ENCODE data around the gene UBE2H. TPM values are rescaled to one million over a fixed set of nuclear protein-coding genes. Genes with fewer than 3 reads are reported as not detected.
A peak's percentile ranks its signal among the peaks of the same experiment; 100 is the strongest.

The UBE2H gene
- total RNA-seq, 1 donor, result 59.5 TPM

- DNase-seq (ENCODE audit: low read depth), result peak; percentile 37
- TF ChIP-seq, protein P1, sequence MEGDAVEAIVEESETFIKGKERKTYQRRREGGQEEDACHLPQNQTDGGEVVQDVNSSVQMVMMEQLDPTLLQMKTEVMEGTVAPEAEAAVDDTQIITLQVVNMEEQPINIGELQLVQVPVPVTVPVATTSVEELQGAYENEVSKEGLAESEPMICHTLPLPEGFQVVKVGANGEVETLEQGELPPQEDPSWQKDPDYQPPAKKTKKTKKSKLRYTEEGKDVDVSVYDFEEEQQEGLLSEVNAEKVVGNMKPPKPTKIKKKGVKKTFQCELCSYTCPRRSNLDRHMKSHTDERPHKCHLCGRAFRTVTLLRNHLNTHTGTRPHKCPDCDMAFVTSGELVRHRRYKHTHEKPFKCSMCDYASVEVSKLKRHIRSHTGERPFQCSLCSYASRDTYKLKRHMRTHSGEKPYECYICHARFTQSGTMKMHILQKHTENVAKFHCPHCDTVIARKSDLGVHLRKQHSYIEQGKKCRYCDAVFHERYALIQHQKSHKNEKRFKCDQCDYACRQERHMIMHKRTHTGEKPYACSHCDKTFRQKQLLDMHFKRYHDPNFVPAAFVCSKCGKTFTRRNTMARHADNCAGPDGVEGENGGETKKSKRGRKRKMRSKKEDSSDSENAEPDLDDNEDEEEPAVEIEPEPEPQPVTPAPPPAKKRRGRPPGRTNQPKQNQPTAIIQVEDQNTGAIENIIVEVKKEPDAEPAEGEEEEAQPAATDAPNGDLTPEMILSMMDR (IDR thresholded peaks at IDR 0.05; ENCODE audit: insufficient read depth, low read length), result no peak
- no peak overlapping the region for H3K4me3 ChIP-seq (ENCODE audit: low read depth, low read length)
These were observed 70.2 kb downstream of the UBE2H start for GRCh38 chr7:129882531-129882930.

GRCh38 chr7:129877146-129877792 lies 75.5 kb downstream of the UBE2H start:
- no peak for DNase-seq (ENCODE audit: low read depth)
- H3K4me3 ChIP-seq (ENCODE audit: low read depth, low read length), result no peak overlapping the region
- TF ChIP-seq, protein P1 (IDR thresholded peaks at IDR 0.05; ENCODE audit: insufficient read depth, low read length), result no peak

- DNase-seq (ENCODE audit: low read depth), result peak; percentile 75
- TF ChIP-seq, protein P1 (IDR thresholded peaks at IDR 0.05; ENCODE audit: insufficient read depth, low read length), result no peak
These were observed 76.9 kb downstream of the UBE2H start for GRCh38 chr7:129875745-129876411.

DNA sequence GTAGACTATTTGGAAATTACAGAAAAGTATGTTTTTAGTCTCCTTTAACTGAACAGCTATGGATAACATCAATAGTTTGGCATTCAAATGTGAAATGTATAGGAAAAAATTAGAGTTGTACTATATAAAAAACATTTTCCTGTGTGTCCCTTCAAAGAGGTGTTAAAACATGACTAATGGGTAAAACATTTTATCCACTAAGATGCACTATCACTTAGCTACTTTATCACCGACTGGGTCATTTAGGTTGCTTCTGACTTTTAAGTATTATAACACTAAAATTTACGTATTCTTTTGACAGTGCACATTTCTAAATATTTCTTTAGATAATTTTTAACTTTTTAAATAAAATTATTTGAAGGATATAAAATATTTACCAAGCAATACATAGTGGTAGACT lies 77.6 kb downstream of the UBE2H start:
- DNase-seq (ENCODE audit: low read depth), result no peak
- H3K4me3 ChIP-seq (ENCODE audit: low read depth, low read length), result no peak overlapping the region
- TF ChIP-seq, protein P1 (IDR thresholded peaks at IDR 0.05; ENCODE audit: insufficient read depth, low read length), result no peak

More at GRCh38 chr7:129875745-129876411, 76.9 kb downstream of the UBE2H start:
- no peak overlapping the region for H3K4me3 ChIP-seq (ENCODE audit: low read depth, low read length)

GRCh38 chr7:129874722-129875121 lies 78.0 kb downstream of the UBE2H start:
- TF ChIP-seq, protein P1 (IDR thresholded peaks at IDR 0.05; ENCODE audit: insufficient read depth, low read length), result no peak
- DNase-seq (ENCODE audit: low read depth), result no peak
- H3K4me3 ChIP-seq (ENCODE audit: low read depth, low read length), result no peak overlapping the region

DNA sequence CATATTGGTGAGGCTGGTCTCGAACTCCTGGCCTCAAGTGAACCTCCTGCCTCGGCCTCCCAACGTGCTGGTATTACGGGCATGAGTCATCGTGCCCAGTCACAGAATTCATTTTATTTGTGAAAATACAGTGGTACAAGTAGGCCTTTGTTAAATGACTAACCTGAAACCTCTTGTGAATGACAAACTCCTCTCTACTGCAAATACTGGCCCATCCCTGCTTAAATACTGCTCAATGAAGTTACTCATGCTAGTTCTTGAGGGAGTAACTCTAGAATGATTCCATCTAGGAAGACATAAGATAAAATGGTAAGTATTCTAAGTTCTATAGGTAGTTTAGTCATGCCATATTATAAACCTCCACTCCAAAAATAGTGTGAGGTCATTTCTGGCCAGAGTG lies 80.7 kb downstream of the UBE2H start:
- no peak for DNase-seq (ENCODE audit: low read depth)
- no peak overlapping the region for H3K4me3 ChIP-seq (ENCODE audit: low read depth, low read length)
- TF ChIP-seq, protein P1 (IDR thresholded peaks at IDR 0.05; ENCODE audit: insufficient read depth, low read length), result no peak

Data from fibroblast of the aortic adventitia (primary cell).